ENCODE data around the gene AMY2A. TPM values are rescaled to one million over a fixed set of nuclear protein-coding genes. Genes with fewer than 3 reads are reported as not detected.
"Not testable (repeated sequence)": the region's sequence is repeated elsewhere in the genome, so short reads cannot be mapped to it uniquely, and the experiment has no call there.

AMY2A gene
- under 1 TPM in 1 of 2 donors, not detected in 1; 0.69 TPM for total RNA-seq
- polyA plus RNA-seq (ENCODE audit: insufficient read length in 2 of 2), result under 1 TPM in 1 of 2 donors, not detected in 1; 0.93 TPM
- long read RNA-seq, donor 1, result 0 reads
- long read RNA-seq, donor 2, result 0 reads
- long read RNA-seq, donor 3, result 0 reads
- long read RNA-seq, donor 4, result 0 reads

DNA sequence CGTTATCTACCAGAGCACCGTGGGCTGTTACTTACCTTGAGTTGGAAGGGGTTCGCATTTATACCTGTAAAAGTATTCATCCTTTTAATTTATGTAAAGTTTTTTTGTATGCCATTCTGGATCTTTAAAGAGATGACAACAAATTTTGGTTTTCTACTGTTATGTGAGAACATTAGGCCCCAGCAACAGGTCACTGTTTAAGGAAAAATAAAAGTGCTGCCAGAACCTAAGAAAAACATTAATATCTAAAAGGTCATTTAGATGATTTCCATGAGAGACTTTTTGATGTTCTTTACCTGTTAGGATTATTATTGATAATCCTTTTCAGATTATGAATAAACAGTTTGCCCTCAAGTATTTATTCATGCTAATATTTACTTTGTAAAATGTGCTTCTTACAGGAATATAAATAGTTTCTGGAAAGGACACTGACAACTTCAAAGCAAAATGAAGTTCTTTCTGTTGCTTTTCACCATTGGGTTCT is at the start of gene AMY2A:
Gene AMY2A, plus strand, starts transcription at position 434 of the 484 bp plus-strand sequence. Its CDS starts 14 bp downstream, at position 448.
- H3K4me1 ChIP-seq (ENCODE audit: control insufficient read depth, insufficient read depth, low read length); H3K9me3 ChIP-seq (ENCODE audit: control insufficient read depth, insufficient read depth, low read length); H3K27me3 ChIP-seq (ENCODE audit: control insufficient read depth, insufficient read depth, low read length); H3K4me3 ChIP-seq (ENCODE audit: low read depth, low read length); H3K27ac ChIP-seq (ENCODE audit: low read depth, low read length); DNase-seq (ENCODE audit: low read depth in 4 of 6, low spot score in 6 of 6); H3K36me3 ChIP-seq (ENCODE audit: control insufficient read depth, insufficient read depth, low read length): not testable (repeated sequence)
- WGBS (ENCODE audit: insufficient coverage), result no CpG with 5 or more reads among the region's 3 CpGs

DNA sequence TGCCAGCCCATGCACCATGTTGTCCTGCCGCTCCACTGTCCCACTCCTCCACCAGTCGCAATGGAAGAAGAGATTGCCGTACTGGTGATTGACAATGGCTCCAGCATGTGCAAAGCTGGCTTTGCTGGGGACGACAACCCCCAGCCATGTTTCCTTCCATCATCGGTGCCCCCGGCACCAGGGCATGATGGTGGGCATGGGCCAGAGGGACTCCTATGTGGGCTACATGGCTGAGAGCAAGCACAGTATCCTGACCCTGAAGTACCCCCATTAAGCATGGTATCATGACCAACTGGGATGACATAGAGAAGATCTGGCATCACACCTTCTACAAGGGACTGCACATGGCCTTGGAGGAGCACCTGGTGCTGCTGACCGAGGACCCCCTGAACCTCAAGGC is 47.7 kb upstream of the AMY2A start:
- Histone ChIP-seq H3K27me3 (ENCODE audit: control insufficient read depth, insufficient read depth, low read length) (no peaks in the 10 kb centered on the region), H3K36me3 (ENCODE audit: control insufficient read depth, insufficient read depth, low read length) (no peaks in the 10 kb centered on the region), H3K27ac (ENCODE audit: low read depth, low read length) (no peak overlapping the region), H3K4me1 (ENCODE audit: control insufficient read depth, insufficient read depth, low read length) (no peaks in the 10 kb centered on the region), H3K4me3 (ENCODE audit: low read depth, low read length) (no peak overlapping the region), H3K9me3 (ENCODE audit: control insufficient read depth, insufficient read depth, low read length) (no peaks in the 10 kb centered on the region)
- 93% methylated on average over 4 of the region's 7 CpGs for WGBS (ENCODE audit: insufficient coverage)
- no peak for DNase-seq (ENCODE audit: low read depth in 4 of 6, low spot score in 6 of 6)

DNA sequence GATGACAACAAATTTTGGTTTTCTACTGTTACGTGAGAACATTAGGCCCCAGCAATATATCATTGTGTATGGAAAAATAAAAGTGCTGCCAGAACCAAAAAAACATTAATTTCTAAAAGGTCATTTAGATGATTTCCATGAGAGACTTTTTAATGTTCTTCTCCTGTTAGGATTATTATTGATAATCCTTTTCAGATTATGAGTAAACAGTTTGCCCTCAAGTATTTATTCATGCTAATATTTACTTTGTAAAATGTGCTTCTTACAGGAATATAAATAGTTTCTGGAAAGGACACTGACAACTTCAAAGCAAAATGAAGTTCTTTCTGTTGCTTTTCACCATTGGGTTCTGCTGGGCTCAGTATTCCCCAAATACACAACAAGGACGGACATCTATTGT is 45.9 kb upstream of the AMY2A start, which contains the start of gene AMY2B:
Gene AMY2B, plus strand, starts transcription at position 301 of the 400 bp plus-strand sequence. Its CDS starts 14 bp downstream, at position 315.
- not testable (repeated sequence) for H3K4me3 ChIP-seq (ENCODE audit: low read depth, low read length); DNase-seq (ENCODE audit: low read depth in 4 of 6, low spot score in 6 of 6); H3K27ac ChIP-seq (ENCODE audit: low read depth, low read length); H3K4me1 ChIP-seq (ENCODE audit: control insufficient read depth, insufficient read depth, low read length); H3K9me3 ChIP-seq (ENCODE audit: control insufficient read depth, insufficient read depth, low read length); H3K36me3 ChIP-seq (ENCODE audit: control insufficient read depth, insufficient read depth, low read length); H3K27me3 ChIP-seq (ENCODE audit: control insufficient read depth, insufficient read depth, low read length)
- no CpG with 5 or more reads among the region's 2 CpGs for WGBS (ENCODE audit: insufficient coverage)

DNA sequence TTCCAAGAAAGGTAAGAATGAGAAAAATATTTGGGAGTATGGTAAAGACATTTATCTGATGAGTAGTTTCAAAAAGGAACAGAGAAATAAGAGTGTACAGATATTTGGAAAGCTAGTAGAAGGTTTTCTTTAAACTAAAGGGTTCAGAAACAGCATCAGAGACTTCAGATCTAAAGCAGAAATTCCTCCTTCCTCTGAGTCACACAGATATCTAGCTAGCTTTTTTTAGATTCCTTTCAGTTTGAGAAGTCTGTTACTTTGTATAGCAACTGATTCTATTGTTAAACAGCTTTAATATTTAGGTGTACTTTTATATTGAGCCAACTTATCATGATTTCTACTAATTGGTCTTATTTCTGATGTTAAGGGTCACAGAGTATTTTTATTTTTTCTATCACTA is 41.2 kb upstream of the AMY2A start:
- Histone ChIP-seq H3K9me3 (ENCODE audit: control insufficient read depth, insufficient read depth, low read length) (no peaks in the 10 kb centered on the region), H3K27ac (ENCODE audit: low read depth, low read length) (no peak overlapping the region), H3K4me1 (ENCODE audit: control insufficient read depth, insufficient read depth, low read length) (no peaks in the 10 kb centered on the region), H3K27me3 (ENCODE audit: control insufficient read depth, insufficient read depth, low read length) (no peaks in the 10 kb centered on the region), H3K36me3 (ENCODE audit: control insufficient read depth, insufficient read depth, low read length) (no peaks in the 10 kb centered on the region), H3K4me3 (ENCODE audit: low read depth, low read length) (no peak overlapping the region)
- no peak for DNase-seq (ENCODE audit: low read depth in 4 of 6, low spot score in 6 of 6)

DNA sequence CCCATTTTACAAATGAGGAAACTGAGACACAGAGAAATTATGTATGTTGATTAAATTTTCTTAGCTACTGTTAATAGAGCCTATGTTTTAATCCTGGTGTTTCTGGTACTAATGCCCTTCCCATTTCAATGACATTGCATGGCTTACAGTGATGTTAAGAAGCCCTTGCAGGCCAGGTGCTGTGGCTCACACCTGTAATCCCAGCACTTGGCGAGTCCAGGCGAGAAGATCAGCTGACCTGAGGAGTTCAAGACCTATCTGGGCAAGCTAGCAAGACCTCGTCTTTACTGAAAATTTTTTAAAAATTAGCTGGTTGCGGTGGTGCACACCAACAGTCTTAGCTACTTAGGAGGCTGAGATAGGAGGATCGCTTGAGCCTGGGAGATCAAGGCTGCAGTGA is 40.4 kb upstream of the AMY2A start:
- H3K4me3 ChIP-seq (ENCODE audit: low read depth, low read length); H3K27me3 ChIP-seq (ENCODE audit: control insufficient read depth, insufficient read depth, low read length); H3K4me1 ChIP-seq (ENCODE audit: control insufficient read depth, insufficient read depth, low read length); H3K9me3 ChIP-seq (ENCODE audit: control insufficient read depth, insufficient read depth, low read length); H3K27ac ChIP-seq (ENCODE audit: low read depth, low read length); DNase-seq (ENCODE audit: low read depth in 4 of 6, low spot score in 6 of 6); H3K36me3 ChIP-seq (ENCODE audit: control insufficient read depth, insufficient read depth, low read length): not testable (repeated sequence)
- 100% methylated on average over 2 of the region's 5 CpGs for WGBS (ENCODE audit: insufficient coverage)

DNA sequence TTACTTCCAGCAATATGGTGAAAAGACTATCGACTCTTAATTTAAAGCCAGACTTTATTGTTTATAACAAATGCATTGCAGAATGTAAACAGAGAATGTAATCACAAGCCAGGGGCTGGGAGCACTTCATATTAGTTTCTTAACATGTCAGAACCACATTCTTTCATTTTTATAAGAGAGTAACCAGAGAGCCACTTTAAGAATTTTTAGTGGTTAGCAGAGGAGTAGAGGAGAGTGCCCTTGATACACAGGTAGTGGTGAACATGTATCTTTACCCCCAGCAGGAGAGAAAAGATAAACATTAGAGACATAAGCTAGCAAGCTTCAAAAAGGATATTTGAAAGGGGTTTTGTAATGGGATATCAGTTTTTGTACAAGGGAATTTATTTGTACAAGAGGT is 34.8 kb upstream of the AMY2A start:
- no CpG with 5 or more reads among the region's 1 CpG for WGBS (ENCODE audit: insufficient coverage)
- H3K4me3 ChIP-seq (ENCODE audit: low read depth, low read length), result no peak overlapping the region

DNA sequence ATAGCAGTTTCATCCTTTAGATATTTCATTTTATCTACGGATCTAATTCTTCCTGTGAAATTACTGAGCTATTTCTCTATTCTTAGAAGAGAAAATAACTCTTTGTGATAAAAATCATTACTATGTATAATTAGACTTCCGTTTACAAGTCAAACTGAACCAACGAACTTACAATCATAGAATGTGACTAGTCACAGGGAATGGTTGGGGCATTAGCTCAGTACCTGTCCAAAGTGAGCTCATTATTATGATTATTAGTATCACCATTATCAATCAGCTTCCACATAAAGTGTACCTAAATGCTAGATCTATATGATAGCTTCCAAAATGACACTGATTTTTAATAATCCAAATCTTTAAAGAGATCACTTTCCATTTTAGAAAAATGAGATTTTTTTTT is 33.3 kb upstream of the AMY2A start:
- no peaks in the 10 kb centered on the region for H3K27me3 ChIP-seq (ENCODE audit: control insufficient read depth, insufficient read depth, low read length)

More for the DNA sequence above, 34.8 kb upstream of the AMY2A start:
- H3K36me3 ChIP-seq (ENCODE audit: control insufficient read depth, insufficient read depth, low read length), result no peaks in the 10 kb centered on the region
- H3K27ac ChIP-seq (ENCODE audit: low read depth, low read length), result no peak overlapping the region
- no peak for DNase-seq (ENCODE audit: low read depth in 4 of 6, low spot score in 6 of 6)
- H3K9me3 ChIP-seq (ENCODE audit: control insufficient read depth, insufficient read depth, low read length), result peaks cover 1% of the 10 kb centered on the region
- H3K4me1 ChIP-seq (ENCODE audit: control insufficient read depth, insufficient read depth, low read length), result no peaks in the 10 kb centered on the region
- no peaks in the 10 kb centered on the region for H3K27me3 ChIP-seq (ENCODE audit: control insufficient read depth, insufficient read depth, low read length)

DNA sequence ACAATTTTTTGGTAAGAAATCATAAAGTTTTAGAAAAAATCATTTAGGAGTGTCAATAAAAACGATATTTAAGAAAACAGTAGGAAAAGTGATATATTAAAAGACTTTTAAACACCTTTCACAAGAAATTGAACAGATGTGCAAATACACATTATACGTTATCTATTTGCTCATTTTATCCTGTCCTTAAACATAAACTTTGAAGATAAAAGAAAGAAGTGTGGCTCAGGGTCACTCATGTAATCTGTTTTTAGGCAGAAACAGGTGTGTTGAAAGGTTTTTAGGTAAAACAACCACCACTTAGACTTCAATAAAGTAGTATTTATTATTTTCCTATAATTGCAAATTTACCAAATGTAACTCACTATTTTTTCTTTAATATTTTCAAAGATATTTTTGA is 32.7 kb upstream of the AMY2A start:
- Histone ChIP-seq H3K27ac (ENCODE audit: low read depth, low read length) (no peak overlapping the region), H3K36me3 (ENCODE audit: control insufficient read depth, insufficient read depth, low read length) (no peaks in the 10 kb centered on the region), H3K4me3 (ENCODE audit: low read depth, low read length) (no peak overlapping the region), H3K9me3 (ENCODE audit: control insufficient read depth, insufficient read depth, low read length) (peaks cover 7% of the 10 kb centered on the region), H3K4me1 (ENCODE audit: control insufficient read depth, insufficient read depth, low read length) (no peaks in the 10 kb centered on the region), H3K27me3 (ENCODE audit: control insufficient read depth, insufficient read depth, low read length) (no peaks in the 10 kb centered on the region)
- DNase-seq (ENCODE audit: low read depth in 4 of 6, low spot score in 6 of 6), result no peak
- no CpG with 5 or more reads among the region's 2 CpGs for WGBS (ENCODE audit: insufficient coverage)

More for the DNA sequence above, 33.3 kb upstream of the AMY2A start:
- Histone ChIP-seq H3K4me1 (ENCODE audit: control insufficient read depth, insufficient read depth, low read length) (no peaks in the 10 kb centered on the region), H3K27ac (ENCODE audit: low read depth, low read length) (no peak overlapping the region), H3K9me3 (ENCODE audit: control insufficient read depth, insufficient read depth, low read length) (peaks cover 7% of the 10 kb centered on the region), H3K36me3 (ENCODE audit: control insufficient read depth, insufficient read depth, low read length) (no peaks in the 10 kb centered on the region), H3K4me3 (ENCODE audit: low read depth, low read length) (no peak overlapping the region)
- no peak for DNase-seq (ENCODE audit: low read depth in 4 of 6, low spot score in 6 of 6)
- WGBS (ENCODE audit: insufficient coverage), result no CpG with 5 or more reads among the region's 3 CpGs

DNA sequence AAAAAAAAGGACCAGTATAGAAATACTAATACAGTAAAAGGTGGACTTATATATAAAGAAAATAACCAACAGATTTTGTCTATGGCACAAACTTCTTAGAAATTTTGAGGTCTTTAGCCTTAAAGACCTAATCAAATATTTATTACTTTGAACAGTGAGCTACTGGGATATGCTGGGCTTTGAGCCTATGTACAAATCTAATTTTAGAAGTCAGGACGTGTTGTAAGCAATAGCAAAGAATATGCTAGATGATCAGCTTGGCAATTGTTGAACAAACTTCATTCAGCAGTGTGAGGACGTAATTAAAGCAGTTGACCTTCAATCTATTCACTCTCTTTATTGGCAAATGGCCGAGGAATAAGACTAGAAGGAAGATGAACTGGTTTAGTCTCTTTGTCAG is 14.5 kb upstream of the AMY2A start:
- not testable (repeated sequence) for H3K4me3 ChIP-seq (ENCODE audit: low read depth, low read length); H3K27ac ChIP-seq (ENCODE audit: low read depth, low read length); H3K4me1 ChIP-seq (ENCODE audit: control insufficient read depth, insufficient read depth, low read length); H3K27me3 ChIP-seq (ENCODE audit: control insufficient read depth, insufficient read depth, low read length); H3K9me3 ChIP-seq (ENCODE audit: control insufficient read depth, insufficient read depth, low read length); DNase-seq (ENCODE audit: low read depth in 4 of 6, low spot score in 6 of 6); H3K36me3 ChIP-seq (ENCODE audit: control insufficient read depth, insufficient read depth, low read length)
- no CpG with 5 or more reads among the region's 3 CpGs for WGBS (ENCODE audit: insufficient coverage)

DNA sequence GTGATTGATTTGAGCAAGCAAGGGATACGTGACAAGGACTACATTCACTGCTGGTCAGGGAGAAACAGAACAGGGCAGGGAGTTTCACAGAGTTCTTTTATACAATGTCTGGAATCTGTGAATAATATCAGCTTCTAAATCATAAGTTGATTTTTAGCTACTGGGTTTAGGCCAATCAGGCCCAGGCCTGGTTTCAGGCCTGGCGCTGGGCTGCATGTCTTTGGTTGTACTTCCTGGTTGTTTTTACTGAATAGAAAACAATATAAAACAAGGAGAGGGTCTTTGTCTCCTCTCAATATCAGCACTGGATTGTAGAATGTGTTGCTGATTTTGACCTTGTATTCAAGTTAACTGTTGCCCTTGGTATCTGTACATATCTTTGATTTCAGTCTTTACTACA is 865 bp upstream of the AMY2A start:
- Histone ChIP-seq H3K27ac (ENCODE audit: low read depth, low read length) (no peak overlapping the region), H3K36me3 (ENCODE audit: control insufficient read depth, insufficient read depth, low read length) (no peaks in the 10 kb centered on the region), H3K27me3 (ENCODE audit: control insufficient read depth, insufficient read depth, low read length) (no peaks in the 10 kb centered on the region), H3K9me3 (ENCODE audit: control insufficient read depth, insufficient read depth, low read length) (no peaks in the 10 kb centered on the region), H3K4me3 (ENCODE audit: low read depth, low read length) (no peak overlapping the region), H3K4me1 (ENCODE audit: control insufficient read depth, insufficient read depth, low read length) (no peaks in the 10 kb centered on the region)
- no peak for DNase-seq (ENCODE audit: low read depth in 4 of 6, low spot score in 6 of 6)
- no CpG with 5 or more reads among the region's 2 CpGs for WGBS (ENCODE audit: insufficient coverage)

Measured in spinal cord (tissue), 10 donors.